Skeletal muscle tissue (tissue), 4 donors: ENCODE data around the gene DUOX1. TPM values are rescaled to one million over a fixed set of nuclear protein-coding genes. Genes with fewer than 3 reads are reported as not detected.

ENCODE experiments used
- H3K27ac ChIP-seq: one replicate; pipeline ENCODE4 v1.7.0; 2013; ENCODE audit warnings: mild to moderate bottlenecking, low read depth, low read length, inconsistent platforms
- H3K27me3 ChIP-seq, 3 donors: one replicate each; pipeline ENCODE4 v1.7.0; 2013; ENCODE audit warnings: low read length in 3 of 3; ENCODE audit not compliant: control insufficient read depth in 3 of 3, insufficient read depth in 3 of 3
- H3K36me3 ChIP-seq, 3 donors: one replicate each; pipeline ENCODE4 v1.7.0; 2013; ENCODE audit warnings: low read length in 3 of 3; ENCODE audit not compliant: control insufficient read depth in 3 of 3, insufficient read depth in 3 of 3
- H3K4me1 ChIP-seq, 3 donors: one replicate each; pipeline ENCODE4 v1.7.0; 2013; ENCODE audit warnings: low read length in 3 of 3, mild to moderate bottlenecking in 3 of 3; ENCODE audit not compliant: control insufficient read depth in 3 of 3, insufficient read depth in 3 of 3
- H3K4me3 ChIP-seq, 3 donors: one replicate each; pipeline ENCODE4 v1.7.0; 2013; ENCODE audit warnings: low read length in 3 of 3
- H3K9ac ChIP-seq, 3 donors: one replicate each; pipeline ENCODE4 v1.7.0; 2013; ENCODE audit warnings: low read length in 3 of 3, mild to moderate bottlenecking in 3 of 3, moderate library complexity in 2 of 3, low read depth in 1 of 3
- H3K9me3 ChIP-seq, 3 donors: one replicate each; pipeline ENCODE4 v1.7.0; 2013; ENCODE audit warnings: low read length in 3 of 3; ENCODE audit not compliant: control insufficient read depth in 3 of 3
- total RNA-seq: library from RNA; depleted of rRNA; stranded (reverse); fragments of >200 nt; gene quantifications from one replicate; pipeline ENCODE4 v1.2.3, GENCODE V29; 2014
- donor health status: Osteomylitis.

DUOX1 gene
- total RNA-seq, 1 donor from 2014 or later = under 0.01 TPM

DNA sequence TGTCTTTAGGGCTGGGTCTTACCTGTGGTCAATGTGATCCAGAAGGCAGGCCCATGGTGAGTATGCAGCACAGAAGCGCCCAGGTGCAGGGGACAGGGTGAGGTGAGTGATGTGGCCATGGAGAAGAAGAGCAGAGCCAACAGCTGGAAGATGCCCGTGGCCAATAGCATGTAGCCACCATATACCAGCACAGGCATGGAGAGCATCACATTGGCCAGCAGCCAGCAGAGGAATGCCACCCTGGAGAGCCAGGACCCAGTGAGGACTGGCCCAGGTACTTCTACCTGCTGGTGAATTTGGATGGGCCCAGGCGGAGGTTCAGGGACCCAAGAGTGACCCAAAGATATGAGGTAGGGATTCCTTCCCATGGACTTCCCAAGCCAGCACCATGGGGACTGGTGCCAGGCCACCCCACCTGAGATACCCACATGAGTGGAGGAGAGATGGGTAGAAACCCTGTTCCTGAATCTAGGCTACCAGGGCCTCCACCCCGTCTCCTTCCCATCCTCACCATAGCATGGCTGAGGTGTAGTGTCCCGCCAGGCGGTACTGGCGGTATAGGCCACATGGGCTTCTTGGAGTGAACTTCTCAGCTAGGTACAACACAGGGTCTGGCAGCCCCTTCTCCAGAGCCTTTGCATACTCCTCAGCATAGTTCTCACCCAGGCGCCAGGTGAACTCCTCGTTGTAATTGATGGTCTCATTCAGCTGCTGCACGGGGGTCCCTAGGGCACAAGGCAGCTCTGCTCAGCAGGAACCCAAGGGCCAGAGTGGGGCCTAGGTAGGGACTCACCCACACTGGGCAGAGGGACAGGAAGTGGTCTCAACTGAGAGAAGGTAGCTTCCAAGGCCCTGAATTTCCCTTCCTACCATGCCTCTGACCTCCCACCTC is 9.5 kb upstream of the DUOX1 start:
- Histone ChIP-seq H3K27ac (no peak overlapping the region), H3K9ac (no peak overlapping the region), H3K4me1 (peaks cover 11 to 16% (median 12%) of the 10 kb centered on the region in 3 donors), H3K9me3 (no peaks in the 10 kb centered on the region), H3K4me3 (no peak overlapping the region), H3K27me3 (peaks cover 47 to 67% (median 66%) of the 10 kb centered on the region in 3 donors), H3K36me3 (no peaks in the 10 kb centered on the region)

DNA sequence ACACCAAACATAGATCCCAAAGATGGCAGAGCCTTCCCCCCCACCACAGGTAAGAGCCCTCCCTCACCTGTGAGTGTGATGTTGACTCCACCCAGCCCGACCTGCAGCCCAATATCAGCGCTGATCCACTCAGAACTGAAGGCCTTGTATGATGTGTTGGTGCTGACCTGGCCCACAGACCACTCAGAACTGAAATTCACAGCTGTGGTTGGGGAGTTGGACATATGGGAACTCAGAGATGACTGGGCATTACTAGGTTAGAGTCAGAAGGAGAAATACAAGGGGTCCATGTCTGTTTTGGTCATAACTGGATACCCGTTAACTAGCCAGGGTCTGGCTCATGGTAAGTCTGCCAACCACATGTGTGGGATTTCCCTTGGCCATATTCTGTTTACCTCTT is 8.8 kb upstream of the DUOX1 start:
- no peak overlapping the region for H3K9ac ChIP-seq
- no peaks in the 10 kb centered on the region for H3K36me3 ChIP-seq
- no peak overlapping the region for H3K4me3 ChIP-seq
- H3K27ac ChIP-seq = no peak overlapping the region
- no peaks in the 10 kb centered on the region for H3K9me3 ChIP-seq
- peaks cover 11 to 16% (median 12%) of the 10 kb centered on the region in 3 donors for H3K4me1 ChIP-seq
- peaks cover 40 to 64% (median 59%) of the 10 kb centered on the region in 3 donors for H3K27me3 ChIP-seq

DNA sequence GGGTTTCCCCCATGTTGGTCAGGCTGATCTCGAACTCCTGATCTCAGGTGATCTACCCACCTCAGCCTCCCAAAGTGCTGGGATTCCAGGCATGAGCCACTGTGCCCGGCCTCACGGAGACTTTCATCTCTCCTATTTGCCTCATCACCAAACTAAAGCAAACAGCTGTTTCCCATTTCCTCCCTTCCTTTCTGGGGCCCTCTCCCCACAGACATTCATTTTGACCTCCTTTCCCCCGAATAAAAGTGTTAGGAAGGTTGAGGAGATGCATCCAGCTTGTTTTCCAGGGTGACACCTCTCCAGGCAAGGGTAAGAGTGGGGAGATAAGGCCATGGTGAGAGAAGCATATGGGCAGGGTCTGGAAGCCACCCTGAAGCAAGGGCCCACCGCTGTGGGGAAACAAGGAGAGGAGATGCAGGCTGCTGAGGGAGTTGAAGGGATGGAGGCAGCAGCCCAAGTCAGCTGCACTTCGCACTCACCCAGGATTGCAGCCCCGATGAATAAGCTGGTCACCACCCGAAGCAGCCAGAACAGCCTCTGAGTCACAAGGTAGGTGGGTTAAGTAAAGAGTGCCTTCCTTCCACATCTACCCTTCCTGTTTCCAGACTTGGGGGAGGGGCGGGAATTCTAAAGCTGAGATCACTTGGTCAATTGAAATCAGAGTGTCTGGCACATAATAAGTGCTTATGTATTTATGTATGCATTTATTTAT is 7.9 kb upstream of the DUOX1 start:
- no peak overlapping the region for H3K9ac ChIP-seq
- H3K36me3 ChIP-seq = no peaks in the 10 kb centered on the region
- H3K27me3 ChIP-seq = peaks cover 31 to 59% (median 51%) of the 10 kb centered on the region in 3 donors
- H3K27ac ChIP-seq = no peak overlapping the region
- peaks cover 6 to 9% (median 9%) of the 10 kb centered on the region in 3 donors for H3K4me1 ChIP-seq
- no peak overlapping the region for H3K4me3 ChIP-seq
- no peaks in the 10 kb centered on the region for H3K9me3 ChIP-seq

DNA sequence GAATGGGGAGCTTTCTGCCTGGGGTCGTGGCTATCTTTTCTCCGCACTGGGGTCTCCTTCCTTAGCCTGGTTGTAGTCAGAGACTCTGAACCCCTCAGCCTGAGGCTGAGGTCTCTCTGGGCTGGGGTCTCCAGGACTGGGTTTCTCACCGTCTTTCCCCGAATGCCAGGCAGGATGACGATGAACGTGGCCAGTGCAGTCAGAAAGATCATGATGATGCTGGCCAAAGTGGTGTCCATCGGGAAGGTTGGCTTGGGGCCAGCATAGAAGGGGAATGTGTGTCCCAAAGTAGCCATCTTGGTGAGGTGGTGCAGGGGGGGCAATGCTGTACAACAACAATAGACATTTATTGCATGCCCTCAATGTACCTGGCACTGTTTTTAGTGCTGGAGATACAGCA is 7.1 kb upstream of the DUOX1 start:
- Histone ChIP-seq H3K27ac (no peak overlapping the region), H3K27me3 (peaks cover 26 to 51% (median 48%) of the 10 kb centered on the region in 3 donors), H3K4me1 (peaks cover 2 to 3% (median 2%) of the 10 kb centered on the region in 3 donors), H3K36me3 (no peaks in the 10 kb centered on the region), H3K9ac (no peak overlapping the region), H3K9me3 (no peaks in the 10 kb centered on the region), H3K4me3 (no peak overlapping the region)

DNA sequence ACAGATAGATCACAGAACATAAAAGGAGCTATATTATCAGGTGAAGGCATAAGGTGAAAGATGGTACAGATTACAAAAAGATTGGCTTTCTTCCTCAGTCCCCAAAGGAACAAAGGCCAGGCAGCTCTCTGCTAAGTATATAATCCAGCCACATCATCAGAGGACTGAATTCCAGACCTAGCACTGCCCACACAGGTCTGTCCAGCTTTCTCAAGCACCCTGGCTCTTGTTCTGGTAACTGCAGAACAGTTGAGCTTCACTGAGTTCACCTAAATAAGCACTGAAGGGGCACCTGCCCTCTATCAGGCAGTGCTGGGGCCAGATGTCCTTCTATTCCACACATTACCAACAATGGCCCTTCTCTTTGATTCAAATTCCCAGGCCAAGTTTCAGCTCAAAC is 6.4 kb upstream of the DUOX1 start:
- peaks cover 30 to 54% (median 52%) of the 10 kb centered on the region in 3 donors for H3K27me3 ChIP-seq
- no peaks in the 10 kb centered on the region for H3K9me3 ChIP-seq
- no peak overlapping the region for H3K9ac ChIP-seq
- H3K27ac ChIP-seq = no peak overlapping the region
- no peak overlapping the region for H3K4me3 ChIP-seq
- H3K36me3 ChIP-seq = no peaks in the 10 kb centered on the region
- no peaks in the 10 kb centered on the region for H3K4me1 ChIP-seq

DNA sequence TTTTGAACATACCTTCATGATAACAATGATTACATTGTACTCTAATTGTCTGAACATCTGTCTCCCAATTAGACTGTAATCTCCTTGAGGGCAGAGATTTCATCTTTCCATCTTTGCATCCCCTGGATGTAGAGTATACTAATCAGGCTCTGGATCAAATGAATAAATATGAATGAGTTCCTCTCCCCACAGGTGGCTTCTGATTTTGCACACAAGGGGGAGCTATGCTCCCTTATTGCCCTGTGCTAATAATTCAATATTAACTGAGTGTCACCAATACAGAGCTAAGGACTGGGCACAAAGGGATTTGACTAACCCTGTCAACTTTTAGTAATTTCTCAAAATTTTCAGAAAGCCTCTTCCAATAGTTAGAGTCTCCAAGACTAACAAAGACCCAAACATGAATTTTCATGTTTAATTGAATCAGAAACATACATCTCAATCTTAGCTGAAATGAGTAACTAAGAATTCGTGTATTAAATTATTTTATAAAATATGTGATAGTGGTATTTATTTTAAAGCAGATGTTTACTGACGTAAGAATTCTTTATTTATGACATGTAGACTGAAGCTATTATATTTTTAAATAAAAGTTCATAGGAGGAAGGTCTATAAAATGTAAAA is 3.1 kb upstream of the DUOX1 start:
- peaks cover 43 to 54% (median 53%) of the 10 kb centered on the region in 3 donors for H3K27me3 ChIP-seq
- H3K27ac ChIP-seq = no peak overlapping the region

DNA sequence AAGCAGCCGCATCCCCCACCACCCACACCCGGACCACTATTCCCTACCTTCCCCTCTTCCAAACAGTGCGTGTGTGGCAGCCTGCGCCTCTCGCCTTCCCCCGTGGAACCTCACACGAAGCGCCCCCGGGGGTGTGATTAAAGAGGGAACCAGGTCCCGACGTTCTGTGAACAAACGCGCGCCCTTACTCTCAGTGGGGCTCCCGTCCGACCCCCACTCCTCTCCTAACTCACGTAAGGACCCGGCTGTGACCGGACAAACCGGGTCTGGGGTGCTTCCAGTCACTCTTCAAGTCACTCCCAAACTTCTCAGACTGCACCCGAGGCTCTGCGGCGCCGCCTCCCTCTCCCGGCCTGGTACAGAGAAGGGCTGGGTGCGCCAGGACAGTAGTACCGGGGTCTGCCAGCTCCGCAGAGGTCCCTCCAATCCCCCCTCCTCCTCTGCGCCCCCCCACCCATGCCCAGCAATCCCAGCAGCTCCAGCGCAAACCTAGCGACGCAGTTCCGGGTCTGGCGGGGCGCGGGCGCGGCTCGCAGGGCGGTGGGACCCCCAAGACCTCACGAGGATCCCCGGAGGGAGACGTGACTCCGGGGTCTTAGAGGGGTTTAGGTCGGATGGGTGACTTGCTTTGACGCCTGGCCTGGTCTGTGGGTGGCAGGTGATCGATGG is 689 bp upstream of the DUOX1 start:
- peak overlapping the region in 2 of 3 donors; percentile 49 to 60 for H3K4me3 ChIP-seq
- peaks cover 48 to 62% (median 56%) of the 10 kb centered on the region in 3 donors for H3K27me3 ChIP-seq
- H3K27ac ChIP-seq = no peak overlapping the region
- no peaks in the 10 kb centered on the region for H3K36me3 ChIP-seq
- no peaks in the 10 kb centered on the region for H3K4me1 ChIP-seq
- no peak overlapping the region for H3K9ac ChIP-seq
- no peaks in the 10 kb centered on the region for H3K9me3 ChIP-seq

More for the DNA sequence above, 3.1 kb upstream of the DUOX1 start:
- Histone ChIP-seq H3K36me3 (no peaks in the 10 kb centered on the region), H3K4me3 (no peak overlapping the region), H3K9ac (no peak overlapping the region), H3K9me3 (no peaks in the 10 kb centered on the region), H3K4me1 (no peaks in the 10 kb centered on the region)

DNA sequence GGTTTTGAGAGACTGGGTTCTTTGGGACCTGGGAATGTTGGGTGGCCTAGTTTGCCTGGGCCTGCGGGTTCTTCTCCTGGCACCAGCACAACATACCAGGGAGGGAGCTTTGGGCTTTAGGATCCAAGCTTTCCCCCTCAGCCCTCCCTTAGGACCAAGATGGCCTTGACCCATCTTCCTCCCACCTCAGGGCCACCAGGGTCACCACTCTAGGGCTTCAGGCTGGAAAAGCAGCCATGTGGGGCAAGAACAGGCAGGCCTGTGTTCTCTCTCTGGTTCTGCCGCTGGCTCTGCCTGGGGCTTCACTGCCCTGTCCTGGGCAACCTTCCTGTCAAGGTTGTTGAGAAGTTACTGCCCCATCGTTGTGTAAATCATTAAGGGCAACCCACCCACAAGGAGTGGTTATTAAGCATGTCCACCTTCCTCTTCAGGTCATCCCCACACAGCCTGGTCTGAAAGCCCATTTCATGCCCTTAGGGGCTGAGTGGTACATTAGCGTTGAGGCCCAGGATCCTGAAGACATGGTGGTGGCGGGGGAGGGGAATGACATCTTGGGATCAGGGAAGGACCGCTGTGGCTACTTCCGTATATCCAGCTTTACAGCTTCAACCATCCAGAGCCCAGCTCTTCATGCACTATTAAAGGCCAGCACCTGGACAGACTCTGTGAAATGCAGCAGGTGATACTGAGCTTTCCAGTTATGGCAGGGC is 652 bp downstream of the DUOX1 start:
- H3K27me3 ChIP-seq = peaks cover 59 to 65% (median 62%) of the 10 kb centered on the region in 3 donors
- H3K9ac ChIP-seq = no peak overlapping the region

DNA sequence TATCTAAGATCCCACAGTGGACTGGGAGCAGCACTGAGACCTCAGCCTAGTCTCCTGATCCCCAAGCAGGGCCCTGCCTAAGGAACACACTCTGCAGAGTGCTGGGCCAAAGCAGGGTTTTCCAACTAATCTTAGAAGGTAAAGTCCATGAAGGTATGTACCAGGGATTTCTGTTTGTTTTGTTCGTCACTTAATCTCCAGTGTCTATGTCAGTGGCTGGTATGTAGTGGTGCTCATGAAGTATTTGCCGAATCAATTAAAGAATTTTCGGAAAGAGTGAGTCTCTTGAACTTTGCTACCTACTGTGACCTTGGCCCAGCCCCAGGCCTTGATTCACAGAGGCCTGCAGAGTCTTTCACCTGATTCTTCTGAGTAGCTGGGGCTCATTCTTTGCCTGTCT is 1.7 kb downstream of the DUOX1 start:
- Histone ChIP-seq H3K27me3 (peaks cover 63 to 72% (median 66%) of the 10 kb centered on the region in 3 donors), H3K4me3 (no peak overlapping the region), H3K9me3 (no peaks in the 10 kb centered on the region), H3K36me3 (no peaks in the 10 kb centered on the region), H3K27ac (no peak overlapping the region), H3K4me1 (peaks cover 5 to 7% (median 5%) of the 10 kb centered on the region in 3 donors), H3K9ac (no peak overlapping the region)

More for the DNA sequence above, 652 bp downstream of the DUOX1 start:
- H3K27ac ChIP-seq = no peak overlapping the region
- H3K4me1 ChIP-seq = peaks cover 5 to 7% (median 5%) of the 10 kb centered on the region in 3 donors
- no peaks in the 10 kb centered on the region for H3K9me3 ChIP-seq
- H3K36me3 ChIP-seq = no peaks in the 10 kb centered on the region
- peak overlapping the region in 1 of 3 donors; percentile 14 for H3K4me3 ChIP-seq
